ENCODE data around the gene IPCEF1.

Gene IPCEF1

GRCh38 chr6:154113392-154113791 lies 243.2 kb downstream of the IPCEF1 start:
- Histone ChIP-seq H3F3A (ENCODE audit: low read depth) (no peaks in the 10 kb centered on the region), H3K9me2 (replicated peaks; ENCODE audit: low read depth, low read length) (no peaks in the 10 kb centered on the region), H3K4me1 (ENCODE audit: insufficient read depth, low read length, poor library complexity, severe bottlenecking) (no peaks in the 10 kb centered on the region), H3K9ac (ENCODE audit: low read depth, low read length, poor library complexity, severe bottlenecking) (no peak overlapping the region), H3K36me3 (ENCODE audit: insufficient read depth, low read length) (no peaks in the 10 kb centered on the region), H2AFZ (ENCODE audit: low read length) (no peak overlapping the region), H3K27me3 (ENCODE audit: insufficient read depth, low read length, poor library complexity, severe bottlenecking) (no peaks in the 10 kb centered on the region), H3K4me3 (ENCODE audit: low read length, poor library complexity, severe bottlenecking) (no peak overlapping the region), H3K9me3 (ENCODE audit: insufficient read depth, low read depth, low read length) (no peaks in the 10 kb centered on the region), H3K4me2 (ENCODE audit: low read depth, low read length, poor library complexity, severe bottlenecking) (no peak overlapping the region), H4K20me1 (ENCODE audit: insufficient read depth, low read length, poor library complexity, severe bottlenecking) (no peaks in the 10 kb centered on the region), H3K79me2 (ENCODE audit: insufficient read depth, low read length) (no peaks in the 10 kb centered on the region)
- TF ChIP-seq EZH2phosphoT487 (IDR thresholded peaks at IDR 0.05; ENCODE audit: borderline replicate concordance) (no peak), CTCF (conservative IDR thresholded peaks at IDR 0.05; ENCODE audit: low read length) (no peak)

DNA sequence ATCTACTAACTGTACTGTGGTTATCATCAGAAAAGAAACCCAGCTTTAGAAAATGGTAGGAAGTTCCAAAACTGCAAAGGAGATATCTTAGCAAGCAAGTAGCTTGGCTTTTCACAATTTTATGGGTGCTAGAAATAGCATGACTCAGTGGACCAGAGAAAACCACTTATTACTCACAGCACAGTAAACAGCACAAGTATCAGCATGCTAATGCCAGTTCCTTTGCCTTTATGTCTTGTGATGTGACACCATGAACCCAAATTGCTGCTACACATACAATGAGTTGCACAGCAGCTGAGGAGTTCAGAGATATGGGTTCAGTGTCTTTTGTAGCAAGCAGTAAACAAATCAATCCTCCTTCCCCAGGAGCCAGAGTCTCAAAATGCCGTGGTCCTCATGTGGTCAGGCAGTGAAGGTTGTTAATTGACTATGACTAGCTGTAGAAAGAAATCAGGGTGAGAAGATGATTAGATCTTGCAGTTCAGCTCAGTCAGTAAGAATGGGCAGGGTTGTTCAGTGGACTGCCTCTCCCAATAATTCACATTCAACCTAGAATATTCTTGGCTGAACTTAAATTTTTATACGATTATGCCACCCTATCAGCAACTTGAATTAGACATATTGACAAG lies 244.3 kb downstream of the IPCEF1 start:
- Histone ChIP-seq H3K79me2 (ENCODE audit: insufficient read depth, low read length) (no peaks in the 10 kb centered on the region), H3F3A (ENCODE audit: low read depth) (no peaks in the 10 kb centered on the region), H3K9me2 (replicated peaks; ENCODE audit: low read depth, low read length) (no peaks in the 10 kb centered on the region), H3K9me3 (ENCODE audit: insufficient read depth, low read depth, low read length) (no peaks in the 10 kb centered on the region), H3K27me3 (ENCODE audit: insufficient read depth, low read length, poor library complexity, severe bottlenecking) (no peaks in the 10 kb centered on the region), H3K9ac (ENCODE audit: low read depth, low read length, poor library complexity, severe bottlenecking) (no peak overlapping the region), H3K4me3 (ENCODE audit: low read length, poor library complexity, severe bottlenecking) (no peak overlapping the region), H3K36me3 (ENCODE audit: insufficient read depth, low read length) (no peaks in the 10 kb centered on the region), H2AFZ (ENCODE audit: low read length) (no peak overlapping the region), H4K20me1 (ENCODE audit: insufficient read depth, low read length, poor library complexity, severe bottlenecking) (no peaks in the 10 kb centered on the region), H3K4me2 (ENCODE audit: low read depth, low read length, poor library complexity, severe bottlenecking) (no peak overlapping the region), H3K4me1 (ENCODE audit: insufficient read depth, low read length, poor library complexity, severe bottlenecking) (no peaks in the 10 kb centered on the region)
- no peak for TF ChIP-seq CTCF (conservative IDR thresholded peaks at IDR 0.05; ENCODE audit: low read length)
- TF ChIP-seq EZH2phosphoT487 (IDR thresholded peaks at IDR 0.05; ENCODE audit: borderline replicate concordance), result no peak

DNA sequence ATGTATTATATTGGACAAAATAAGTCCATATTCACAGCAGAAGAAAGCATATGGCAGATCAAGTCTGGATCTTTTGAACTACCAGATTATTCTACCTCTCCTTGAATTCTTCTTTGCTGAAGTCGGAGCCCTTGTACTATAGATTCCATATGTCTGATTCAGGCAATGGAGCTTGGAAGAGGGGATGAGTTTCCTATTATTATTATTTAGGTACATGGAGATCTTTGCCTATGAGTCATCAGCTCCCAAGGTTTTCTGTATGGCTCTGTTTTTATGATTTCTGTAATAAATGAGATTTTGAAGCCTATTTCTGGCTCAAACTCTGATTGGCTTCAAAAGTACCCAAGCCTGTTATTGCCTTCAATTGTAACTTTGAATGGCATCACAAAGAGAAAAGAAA lies 245.6 kb downstream of the IPCEF1 start:
- no peaks in the 10 kb centered on the region for H3K4me1 ChIP-seq (ENCODE audit: insufficient read depth, low read length, poor library complexity, severe bottlenecking)
- H3K27me3 ChIP-seq (ENCODE audit: insufficient read depth, low read length, poor library complexity, severe bottlenecking), result no peaks in the 10 kb centered on the region
- no peak for TF ChIP-seq EZH2phosphoT487 (IDR thresholded peaks at IDR 0.05; ENCODE audit: borderline replicate concordance)
- no peak for TF ChIP-seq CTCF (conservative IDR thresholded peaks at IDR 0.05; ENCODE audit: low read length)
- no peaks in the 10 kb centered on the region for H3K79me2 ChIP-seq (ENCODE audit: insufficient read depth, low read length)
- no peaks in the 10 kb centered on the region for H3F3A ChIP-seq (ENCODE audit: low read depth)
- no peak overlapping the region for H3K4me3 ChIP-seq (ENCODE audit: low read length, poor library complexity, severe bottlenecking)
- H2AFZ ChIP-seq (ENCODE audit: low read length), result no peak overlapping the region
- H3K9me3 ChIP-seq (ENCODE audit: insufficient read depth, low read depth, low read length), result no peaks in the 10 kb centered on the region
- no peaks in the 10 kb centered on the region for H3K9me2 ChIP-seq (replicated peaks; ENCODE audit: low read depth, low read length)
- H3K36me3 ChIP-seq (ENCODE audit: insufficient read depth, low read length), result no peaks in the 10 kb centered on the region
- no peak overlapping the region for H3K4me2 ChIP-seq (ENCODE audit: low read depth, low read length, poor library complexity, severe bottlenecking)
- H3K9ac ChIP-seq (ENCODE audit: low read depth, low read length, poor library complexity, severe bottlenecking), result no peak overlapping the region
- H4K20me1 ChIP-seq (ENCODE audit: insufficient read depth, low read length, poor library complexity, severe bottlenecking), result no peaks in the 10 kb centered on the region
